DND-41 (cell line): ENCODE measurements around the gene RCAN1.

Experiments used
- ATAC-seq: fragments of 200-7000 bp; cut with Tn5 transposase; 3 replicates; pipeline ENCODE4 v1.9.1; 2021; ENCODE audit warnings: low read depth; ENCODE audit not compliant: insufficient read depth
- DNase-seq: peaks from one replicate; pipeline ENCODE4 v3.0.0-alpha.2; 2020
- H2AFZ ChIP-seq: 2 replicates; pipeline ENCODE4 v1.6.0; 2012; ENCODE audit warnings: low read depth, low read length
- H3K27ac ChIP-seq: 2 replicates; pipeline ENCODE4 v1.5.1; 2012; ENCODE audit warnings: low read length, inconsistent platforms
- H3K27me3 ChIP-seq: fragments of 200-600 bp; sonication (generic); 2 replicates; pipeline ENCODE4 v1.6.0; 2012; ENCODE audit warnings: low read length, mild to moderate bottlenecking, inconsistent platforms; ENCODE audit not compliant: insufficient read depth, poor library complexity
- H3K36me3 ChIP-seq: 2 replicates; pipeline ENCODE4 v1.5.1; 2012; ENCODE audit warnings: low read length, inconsistent platforms; ENCODE audit not compliant: insufficient read depth
- H3K4me1 ChIP-seq: 2 replicates; pipeline ENCODE4 v1.5.1; 2012; ENCODE audit warnings: mild to moderate bottlenecking, low read length; ENCODE audit not compliant: insufficient read depth
- H3K4me2 ChIP-seq: 2 replicates; pipeline ENCODE4 v1.6.0; 2012; ENCODE audit warnings: mild to moderate bottlenecking, moderate library complexity, low read length, inconsistent platforms; ENCODE audit not compliant: insufficient read depth
- H3K4me3 ChIP-seq, 2 experiments: fragments of 200-600 bp in 1 of 2; shearing (Covaris generic) in 1 of 2; 2 replicates each; pipeline ENCODE4 v1.5.1; 2012 to 2016; ENCODE audit warnings: inconsistent platforms in 2 of 2, low read length in 2 of 2, mild to moderate bottlenecking in 2 of 2, low read depth in 1 of 2, moderate library complexity in 1 of 2
- H3K79me2 ChIP-seq: 2 replicates; pipeline ENCODE4 v1.6.0; 2012; ENCODE audit warnings: low read length, inconsistent platforms; ENCODE audit not compliant: insufficient read depth
- H3K9ac ChIP-seq: 2 replicates; pipeline ENCODE4 v1.6.0; 2012; ENCODE audit warnings: low read depth, mild to moderate bottlenecking, inconsistent platforms, low read length, moderate library complexity
- H3K9me3 ChIP-seq: 2 replicates; pipeline ENCODE4 v1.5.1; 2012; ENCODE audit warnings: low read length, moderate library complexity, mild to moderate bottlenecking, inconsistent platforms; ENCODE audit not compliant: insufficient read depth, severe bottlenecking
- H4K20me1 ChIP-seq: 2 replicates; pipeline ENCODE4 v1.6.0; 2012; ENCODE audit warnings: low read length; ENCODE audit not compliant: insufficient read depth
- CTCF ChIP-seq: IDR thresholded peaks from 2 replicates; pipeline ENCODE4 v1.5.1; 2012; ENCODE audit warnings: borderline replicate concordance, low read length, moderate library complexity, mild to moderate bottlenecking; ENCODE audit not compliant: poor library complexity, severe bottlenecking; ENCODE audit errors: extremely low read depth
- EZH2 ChIP-seq: IDR thresholded peaks from 3 replicates; pipeline ENCODE4 v1.6.1; 2012; ENCODE audit warnings: borderline replicate concordance, low read depth, mild to moderate bottlenecking, moderate library complexity, low read length, inconsistent platforms; ENCODE audit not compliant: severe bottlenecking

RCAN1 gene

GRCh38 chr21:34599534-34600101 is 15.3 kb downstream of the RCAN1 start:
- Histone ChIP-seq H3K9ac (no peak overlapping the region), H3K4me2 (no peak overlapping the region), H3K79me2 (peaks cover 87% of the 10 kb centered on the region), H3K27ac (no peak overlapping the region), H3K36me3 (peaks cover 9% of the 10 kb centered on the region; the same call in 1 of the 2 replicates), H2AFZ (no peak overlapping the region), H4K20me1 (peaks cover 39% of the 10 kb centered on the region; the same call in 1 of the 2 replicates), H3K4me3 (no peak overlapping the region), H3K9me3 (no peaks in the 10 kb centered on the region), H3K27me3 (no peaks in the 10 kb centered on the region), H3K4me1 (no peaks in the 10 kb centered on the region)
- TF ChIP-seq EZH2, result no peak
- TF ChIP-seq CTCF, result no peak
- DNase-seq (no peak), ATAC-seq (no peak)

- H2AFZ ChIP-seq, result no peak overlapping the region
Observed at GRCh38 chr21:34598931-34599400, 15.9 kb downstream of the RCAN1 start.

GRCh38 chr21:34597406-34597805 is 17.5 kb downstream of the RCAN1 start:
- DNase-seq, result no peak

More at GRCh38 chr21:34598931-34599400, 15.9 kb downstream of the RCAN1 start:
- H3K27ac ChIP-seq, result no peak overlapping the region
- H3K9ac ChIP-seq, result no peak overlapping the region
- H4K20me1 ChIP-seq, result peaks cover 39% of the 10 kb centered on the region; the same call in 1 of the 2 replicates
- H3K79me2 ChIP-seq, result peaks cover 88% of the 10 kb centered on the region
- peaks cover 11% of the 10 kb centered on the region; the same call in 1 of the 2 replicates for H3K36me3 ChIP-seq
- TF ChIP-seq CTCF (no peak), EZH2 (no peak)
- DNase-seq (no peak), ATAC-seq (no peak)
- H3K27me3 ChIP-seq, result no peaks in the 10 kb centered on the region
- no peaks in the 10 kb centered on the region for H3K4me1 ChIP-seq
- no peak overlapping the region for H3K4me3 ChIP-seq
- H3K9me3 ChIP-seq, result no peaks in the 10 kb centered on the region
- H3K4me2 ChIP-seq, result no peak overlapping the region

More at GRCh38 chr21:34597406-34597805, 17.5 kb downstream of the RCAN1 start:
- no peak overlapping the region for H3K9ac ChIP-seq
- H3K79me2 ChIP-seq, result peaks cover 90% of the 10 kb centered on the region
- H4K20me1 ChIP-seq, result peaks cover 46% of the 10 kb centered on the region
- H3K27me3 ChIP-seq, result no peaks in the 10 kb centered on the region
- no peaks in the 10 kb centered on the region for H3K9me3 ChIP-seq
- TF ChIP-seq CTCF (no peak), EZH2 (no peak)
- no peak overlapping the region for H3K4me3 ChIP-seq
- H2AFZ ChIP-seq, result no peak overlapping the region
- no peak overlapping the region for H3K27ac ChIP-seq
- H3K36me3 ChIP-seq, result peaks cover 11% of the 10 kb centered on the region; the same call in 1 of the 2 replicates
- ATAC-seq, result no peak
- H3K4me1 ChIP-seq, result no peaks in the 10 kb centered on the region
- H3K4me2 ChIP-seq, result no peak overlapping the region
